GM12878 (cell line): ENCODE data around the gene UHRF2. TPM values are rescaled to one million over a fixed set of nuclear protein-coding genes. Genes with fewer than 3 reads are reported as not detected.

ENCODE experiments used
- GABPA ChIP-seq: IDR thresholded peaks from 2 replicates; pipeline ENCODE4 v1.6.1; 2014; ENCODE audit warnings: antibody characterized with exemption, low read depth, mild to moderate bottlenecking, inconsistent platforms
- RAD21 ChIP-seq: IDR thresholded peaks from 2 replicates; pipeline ENCODE4 v1.6.1; 2011; ENCODE audit warnings: mild to moderate bottlenecking, low read depth, low read length, moderate library complexity; ENCODE audit not compliant: insufficient read depth
- SPI1 ChIP-seq: IDR thresholded peaks from 2 replicates; pipeline ENCODE4 v1.6.1; 2011; ENCODE audit warnings: low read depth, mild to moderate bottlenecking, low read length, moderate library complexity, borderline replicate concordance; ENCODE audit not compliant: insufficient read depth
- WRNIP1 ChIP-seq: IDR thresholded peaks from 2 replicates; pipeline ENCODE4 v1.6.1; 2011; ENCODE audit warnings: low read depth, low read length, improper control_type of control experiment, borderline replicate concordance
- polyA plus RNA-seq, 11 experiments: library from polyadenylated mRNA; depleted of rRNA in 4 of 11; unstranded in 6 of 11; stranded (reverse) in 5 of 11; fragments of >200 nt; fragmentation: Nextera tagmentation in 4 of 11; fragmentation: Illumina TruSeq in 1 of 11; extraction: Ambion mirVana in 4 of 11; extraction: Trizol in 1 of 11; gene quantifications; 1 replicate in 1 of 11; 2 replicates in 10 of 11; pipeline versions ENCODE4 v1.2.1 to v1.2.3, GENCODE V29; 2011 to 2016; ENCODE audit warnings: inconsistent platforms in 2 of 11, missing spikeins in 2 of 11, low read depth in 1 of 11
- total RNA-seq, 4 experiments: library from RNA; depleted of rRNA in 3 of 4; stranded (reverse); fragments of >200 nt in 3 of 4; fragmentation: Illumina TruSeq in 1 of 4; extraction: Trizol in 1 of 4; gene quantifications; 2 replicates each; pipeline versions ENCODE4 v1.2.1 to v1.2.3, GENCODE V29; 2013 to 2021
- TF ChIP-seq, protein P1 (sequence below): IDR thresholded peaks from 2 replicates; pipeline ENCODE4 v1.6.1; 2012; ENCODE audit warnings: low read length, inconsistent platforms
- TF ChIP-seq, protein P2 (sequence below): fragments of 450-650 bp; IDR thresholded peaks from 2 replicates; pipeline ENCODE4 v1.6.1; 2016; ENCODE audit warnings: mild to moderate bottlenecking
- TF ChIP-seq, protein P3 (sequence below): IDR thresholded peaks from 2 replicates; pipeline ENCODE4 v1.6.1; 2011; ENCODE audit warnings: low read depth, low read length, improper control_type of control experiment, borderline replicate concordance
- TF ChIP-seq, protein P4 (sequence below): fragments of 450-650 bp; formaldehyde crosslinking; IDR thresholded peaks from 2 replicates; pipeline ENCODE4 v1.5.0; 2022; ENCODE audit warnings: mild to moderate bottlenecking, missing genetic modification characterization

Gene UHRF2
- total and polyA plus RNA-seq, 10 of the 15 experiments (the other 5 are each of a cell fraction or from before 2014, with no cell fraction given) = 11.2 to 95.8 (median 43.1) TPM

DNA sequence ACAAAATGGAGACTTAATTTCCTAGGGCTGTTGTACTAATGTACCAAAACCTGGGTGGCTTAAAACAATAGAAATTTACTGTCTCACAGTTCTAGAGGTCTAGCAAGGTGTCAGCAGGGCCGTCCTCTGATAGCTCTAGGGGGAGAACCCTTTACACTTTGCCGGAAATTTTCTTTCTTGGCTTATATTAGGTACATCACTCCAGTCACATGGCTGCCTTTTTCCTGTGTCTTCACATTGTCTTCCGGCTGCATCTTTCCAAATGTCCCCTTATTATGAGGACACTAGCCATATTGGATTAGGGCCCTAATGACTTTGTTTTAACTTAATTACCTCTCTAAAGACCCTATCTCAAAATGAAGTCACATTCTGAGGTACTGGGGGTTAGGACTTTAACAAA, 5.8 kb downstream of the UHRF2 start (continued):
- TF ChIP-seq SPI1 (no peak), WRNIP1 (no peak), GABPA (peak; percentile 72; the same call in 1 of the 2 replicates), RAD21 (no peak)
- TF ChIP-seq, protein P1, sequence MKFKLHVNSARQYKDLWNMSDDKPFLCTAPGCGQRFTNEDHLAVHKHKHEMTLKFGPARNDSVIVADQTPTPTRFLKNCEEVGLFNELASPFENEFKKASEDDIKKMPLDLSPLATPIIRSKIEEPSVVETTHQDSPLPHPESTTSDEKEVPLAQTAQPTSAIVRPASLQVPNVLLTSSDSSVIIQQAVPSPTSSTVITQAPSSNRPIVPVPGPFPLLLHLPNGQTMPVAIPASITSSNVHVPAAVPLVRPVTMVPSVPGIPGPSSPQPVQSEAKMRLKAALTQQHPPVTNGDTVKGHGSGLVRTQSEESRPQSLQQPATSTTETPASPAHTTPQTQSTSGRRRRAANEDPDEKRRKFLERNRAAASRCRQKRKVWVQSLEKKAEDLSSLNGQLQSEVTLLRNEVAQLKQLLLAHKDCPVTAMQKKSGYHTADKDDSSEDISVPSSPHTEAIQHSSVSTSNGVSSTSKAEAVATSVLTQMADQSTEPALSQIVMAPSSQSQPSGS = no peak
- TF ChIP-seq, protein P2, sequence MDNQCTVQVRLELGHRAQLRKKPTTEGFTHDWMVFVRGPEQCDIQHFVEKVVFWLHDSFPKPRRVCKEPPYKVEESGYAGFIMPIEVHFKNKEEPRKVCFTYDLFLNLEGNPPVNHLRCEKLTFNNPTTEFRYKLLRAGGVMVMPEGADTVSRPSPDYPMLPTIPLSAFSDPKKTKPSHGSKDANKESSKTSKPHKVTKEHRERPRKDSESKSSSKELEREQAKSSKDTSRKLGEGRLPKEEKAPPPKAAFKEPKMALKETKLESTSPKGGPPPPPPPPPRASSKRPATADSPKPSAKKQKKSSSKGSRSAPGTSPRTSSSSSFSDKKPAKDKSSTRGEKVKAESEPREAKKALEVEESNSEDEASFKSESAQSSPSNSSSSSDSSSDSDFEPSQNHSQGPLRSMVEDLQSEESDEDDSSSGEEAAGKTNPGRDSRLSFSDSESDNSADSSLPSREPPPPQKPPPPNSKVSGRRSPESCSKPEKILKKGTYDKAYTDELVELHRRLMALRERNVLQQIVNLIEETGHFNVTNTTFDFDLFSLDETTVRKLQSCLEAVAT = 0 out of 2 replicates have a peak, but pooled peaks have one; percentile 56
- TF ChIP-seq, protein P3, sequence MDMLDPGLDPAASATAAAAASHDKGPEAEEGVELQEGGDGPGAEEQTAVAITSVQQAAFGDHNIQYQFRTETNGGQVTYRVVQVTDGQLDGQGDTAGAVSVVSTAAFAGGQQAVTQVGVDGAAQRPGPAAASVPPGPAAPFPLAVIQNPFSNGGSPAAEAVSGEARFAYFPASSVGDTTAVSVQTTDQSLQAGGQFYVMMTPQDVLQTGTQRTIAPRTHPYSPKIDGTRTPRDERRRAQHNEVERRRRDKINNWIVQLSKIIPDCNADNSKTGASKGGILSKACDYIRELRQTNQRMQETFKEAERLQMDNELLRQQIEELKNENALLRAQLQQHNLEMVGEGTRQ = peak; percentile 13; the same call in 1 of the 2 replicates
- TF ChIP-seq, protein P4, sequence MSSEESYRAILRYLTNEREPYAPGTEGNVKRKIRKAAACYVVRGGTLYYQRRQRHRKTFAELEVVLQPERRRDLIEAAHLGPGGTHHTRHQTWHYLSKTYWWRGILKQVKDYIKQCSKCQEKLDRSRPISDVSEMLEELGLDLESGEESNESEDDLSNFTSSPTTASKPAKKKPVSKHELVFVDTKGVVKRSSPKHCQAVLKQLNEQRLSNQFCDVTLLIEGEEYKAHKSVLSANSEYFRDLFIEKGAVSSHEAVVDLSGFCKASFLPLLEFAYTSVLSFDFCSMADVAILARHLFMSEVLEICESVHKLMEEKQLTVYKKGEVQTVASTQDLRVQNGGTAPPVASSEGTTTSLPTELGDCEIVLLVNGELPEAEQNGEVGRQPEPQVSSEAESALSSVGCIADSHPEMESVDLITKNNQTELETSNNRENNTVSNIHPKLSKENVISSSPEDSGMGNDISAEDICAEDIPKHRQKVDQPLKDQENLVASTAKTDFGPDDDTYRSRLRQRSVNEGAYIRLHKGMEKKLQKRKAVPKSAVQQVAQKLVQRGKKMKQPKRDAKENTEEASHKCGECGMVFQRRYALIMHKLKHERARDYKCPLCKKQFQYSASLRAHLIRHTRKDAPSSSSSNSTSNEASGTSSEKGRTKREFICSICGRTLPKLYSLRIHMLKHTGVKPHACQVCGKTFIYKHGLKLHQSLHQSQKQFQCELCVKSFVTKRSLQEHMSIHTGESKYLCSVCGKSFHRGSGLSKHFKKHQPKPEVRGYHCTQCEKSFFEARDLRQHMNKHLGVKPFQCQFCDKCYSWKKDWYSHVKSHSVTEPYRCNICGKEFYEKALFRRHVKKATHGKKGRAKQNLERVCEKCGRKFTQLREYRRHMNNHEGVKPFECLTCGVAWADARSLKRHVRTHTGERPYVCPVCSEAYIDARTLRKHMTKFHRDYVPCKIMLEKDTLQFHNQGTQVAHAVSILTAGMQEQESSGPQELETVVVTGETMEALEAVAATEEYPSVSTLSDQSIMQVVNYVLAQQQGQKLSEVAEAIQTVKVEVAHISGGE (CRISPR knock-in tag) = peak; percentile 71
